Ammon's horn (tissue), 1 donor: ENCODE measurements around the gene MYL6.

Source experiments
- DNase-seq: peaks from one replicate; pipeline ENCODE4 v3.0.0-alpha.2; 2016; ENCODE audit warnings: low spot score

Gene MYL6

GRCh38 chr12:56129206-56129941 lies 28.8 kb upstream of the MYL6 start:
- DNase-seq, result peak; percentile 55

DNA sequence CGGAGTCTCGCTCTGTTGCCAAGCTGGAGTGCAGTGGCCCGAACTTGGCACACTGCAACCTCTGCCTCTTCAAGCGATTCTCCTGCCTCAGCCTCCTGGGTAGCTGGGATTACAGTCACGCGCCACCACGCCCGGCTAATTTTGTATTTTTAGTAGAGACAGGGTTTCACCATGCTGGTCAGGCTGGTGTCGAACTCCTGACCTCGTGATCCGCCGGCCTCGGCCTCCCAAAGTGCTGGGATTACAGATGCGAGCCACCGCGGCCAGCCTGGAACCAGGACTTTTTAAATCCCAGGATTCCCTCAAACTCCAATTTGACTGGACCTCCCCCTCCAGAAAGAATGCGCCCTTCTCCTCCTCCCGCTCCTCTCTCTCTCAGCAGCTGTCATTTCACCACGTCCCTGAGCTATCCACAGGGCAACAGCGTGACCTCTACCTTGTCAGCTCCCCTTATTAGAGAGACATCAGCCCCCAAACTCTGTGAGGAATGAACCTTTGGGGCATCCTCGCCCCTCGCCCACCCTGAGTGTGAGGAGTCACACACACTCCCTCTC lies 28.1 kb upstream of the MYL6 start:
- DNase-seq, result no peak

- no peak for DNase-seq
Measured at GRCh38 chr12:56130876-56131275, 27.3 kb upstream of the MYL6 start.

- DNase-seq, result no peak
Measured at GRCh38 chr12:56134897-56135296, 23.3 kb upstream of the MYL6 start.

DNA sequence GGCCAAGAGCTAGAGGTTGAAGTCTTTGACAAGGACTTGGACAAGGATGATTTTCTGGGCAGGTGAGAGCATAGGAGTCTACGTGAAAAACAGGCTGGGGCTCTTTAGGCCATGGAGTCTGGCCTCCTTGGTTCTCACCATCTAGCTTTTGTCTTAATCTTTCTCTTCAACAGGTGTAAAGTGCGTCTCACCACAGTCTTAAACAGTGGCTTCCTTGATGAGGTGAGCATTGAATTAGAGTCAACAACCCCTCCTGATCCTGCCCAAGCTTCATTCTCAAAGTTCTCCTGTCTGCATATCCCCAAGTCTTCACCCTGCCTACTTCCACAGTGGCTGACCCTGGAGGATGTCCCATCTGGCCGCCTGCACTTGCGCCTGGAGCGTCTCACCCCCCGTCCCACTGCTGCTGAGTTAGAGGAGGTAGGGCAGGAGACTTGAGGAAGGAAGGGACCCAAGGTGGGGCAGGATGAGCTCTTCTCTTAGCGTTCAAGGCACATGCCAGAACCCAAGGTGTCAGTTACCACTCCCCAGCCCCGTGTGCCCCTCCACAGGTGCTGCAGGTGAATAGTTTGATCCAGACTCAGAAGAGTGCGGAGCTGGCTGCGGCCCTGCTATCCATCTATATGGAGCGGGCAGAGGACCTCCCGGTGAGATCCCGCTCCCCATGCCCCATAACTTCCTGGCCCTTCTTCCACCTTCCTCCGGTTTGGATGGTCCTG lies 20.1 kb upstream of the MYL6 start:
- DNase-seq, result no peak

DNA sequence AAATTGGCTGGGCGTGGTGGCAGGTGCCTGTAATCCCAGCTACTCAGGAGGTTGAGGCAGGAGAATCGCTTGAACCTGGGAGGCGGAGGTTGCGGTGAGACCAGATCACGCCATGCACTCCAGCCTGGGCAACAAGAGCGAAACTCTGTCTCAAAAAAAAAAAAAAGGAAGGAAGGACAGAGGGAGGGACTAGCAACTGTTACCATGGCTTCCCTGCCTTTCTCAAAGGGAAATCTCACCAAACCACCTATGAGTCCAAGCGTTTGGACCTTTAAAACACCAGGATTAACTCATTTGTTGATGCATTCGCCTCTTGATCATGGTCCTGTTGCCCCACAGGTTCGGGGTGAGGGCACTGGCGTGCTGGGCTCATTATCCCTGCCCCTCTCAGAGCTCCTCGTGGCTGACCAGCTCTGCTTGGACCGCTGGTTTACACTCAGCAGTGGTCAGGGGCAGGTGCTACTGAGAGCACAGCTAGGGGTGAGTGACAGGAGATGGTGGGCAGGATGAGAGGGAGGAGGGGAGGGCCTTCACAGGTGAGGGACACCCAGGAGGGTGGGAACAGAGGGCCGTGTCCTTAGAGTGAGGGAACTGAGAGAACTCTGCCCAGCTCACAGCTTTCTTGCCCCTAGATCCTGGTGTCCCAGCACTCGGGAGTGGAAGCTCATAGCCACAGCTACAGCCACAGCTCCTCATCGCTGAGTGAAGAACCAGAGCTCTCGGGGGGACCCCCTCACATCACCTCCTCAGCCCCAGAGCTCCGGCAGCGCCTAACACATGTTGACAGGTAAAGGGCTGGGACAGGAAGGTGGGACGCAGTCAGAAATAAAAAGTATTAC lies 16.0 kb upstream of the MYL6 start:
- no peak for DNase-seq

DNA sequence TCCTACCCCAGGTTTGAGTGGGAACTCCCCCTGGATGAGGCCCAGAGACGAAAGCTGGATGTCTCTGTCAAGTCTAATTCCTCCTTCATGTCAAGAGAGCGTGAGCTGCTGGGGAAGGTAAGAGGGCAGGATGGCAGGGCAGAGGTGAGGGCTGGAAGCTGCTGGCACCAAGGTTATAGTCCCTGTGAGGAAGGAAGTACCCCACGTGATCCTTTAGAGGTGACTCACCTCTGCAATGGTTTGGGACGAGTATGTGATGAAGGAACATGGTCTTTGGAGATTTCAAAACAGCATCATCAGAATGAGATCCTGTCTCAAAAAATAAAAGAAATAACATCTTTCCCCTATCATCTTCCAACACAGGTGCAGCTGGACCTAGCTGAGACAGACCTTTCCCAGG lies 14.9 kb upstream of the MYL6 start:
- no peak for DNase-seq

GRCh38 chr12:56143870-56144269 lies 14.3 kb upstream of the MYL6 start:
- no peak for DNase-seq

GRCh38 chr12:56145217-56145616 lies 12.9 kb upstream of the MYL6 start:
- DNase-seq, result no peak

DNA sequence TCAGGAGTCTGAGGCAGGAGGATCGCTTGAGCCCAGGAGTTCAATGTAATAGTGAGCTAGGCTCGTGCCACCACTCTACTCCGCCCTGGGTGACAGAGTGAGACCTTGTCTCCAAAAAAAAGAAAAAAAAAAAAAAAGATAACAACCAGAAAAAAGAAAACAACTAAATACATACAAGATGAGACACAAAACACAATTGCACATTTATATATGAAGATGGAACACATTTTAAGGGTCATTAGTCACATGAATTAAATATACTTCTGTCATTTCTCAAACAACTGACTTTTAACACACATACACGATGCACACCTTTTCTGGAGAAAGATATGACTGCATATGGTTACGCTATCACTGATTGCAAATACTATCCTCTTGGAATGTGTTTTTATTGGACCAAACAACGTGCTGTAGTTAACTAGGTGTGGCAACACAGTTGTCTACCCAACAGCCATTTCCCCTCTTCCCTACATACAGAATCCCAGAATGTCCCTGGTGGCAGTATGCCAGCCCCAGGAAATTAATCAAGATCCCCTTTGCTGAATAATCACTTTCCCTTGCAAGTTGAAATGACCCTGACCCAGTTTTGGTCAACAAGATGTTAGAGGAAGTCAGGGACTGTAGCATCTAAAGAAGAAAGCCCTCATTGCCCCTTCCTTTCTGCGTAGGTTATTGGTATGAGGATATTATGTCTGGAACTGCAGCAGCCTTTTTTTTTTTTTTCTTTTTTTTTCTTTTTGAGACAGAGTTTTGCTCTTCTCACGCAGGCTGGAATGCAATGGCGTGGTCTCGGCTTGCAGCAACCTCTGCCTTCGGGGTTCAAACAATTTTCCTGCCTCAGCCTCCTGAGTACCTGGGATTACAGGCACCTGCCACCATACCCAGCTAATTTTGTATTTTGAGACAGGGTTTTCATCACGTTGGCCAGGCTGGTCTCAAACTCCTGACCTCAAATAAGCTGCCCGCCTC lies 11.4 kb upstream of the MYL6 start:
- no peak for DNase-seq

DNA sequence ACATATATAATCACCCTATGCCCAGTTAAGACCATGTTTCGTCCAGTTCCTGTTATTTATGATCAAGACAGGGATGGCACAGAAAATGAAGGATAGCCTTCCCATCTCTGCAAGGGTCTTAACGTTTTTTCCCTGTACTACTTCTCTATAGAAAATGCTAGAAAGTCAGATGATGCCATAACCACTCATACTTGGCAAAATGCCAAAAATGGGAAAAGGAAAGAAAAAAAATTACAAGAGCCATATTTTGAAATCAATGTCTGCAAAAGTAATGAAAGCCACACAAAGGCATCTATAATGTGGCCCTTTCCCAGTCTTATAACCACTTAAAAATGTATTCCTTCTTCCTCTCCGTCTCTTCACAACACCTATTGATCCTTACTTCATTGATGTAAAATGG lies 7.6 kb upstream of the MYL6 start:
- DNase-seq, result no peak

- DNase-seq, result no peak
Measured at GRCh38 chr12:56151672-56152131, 6.5 kb upstream of the MYL6 start.

- DNase-seq, result peak; percentile 94
Measured at GRCh38 chr12:56152132-56152755, 5.9 kb upstream of the MYL6 start, which contains the start of gene MYL6B. MYL6B (plus strand) TSS chr12:56152587; CDS start chr12:56153919, 1,332 bp downstream.

DNA sequence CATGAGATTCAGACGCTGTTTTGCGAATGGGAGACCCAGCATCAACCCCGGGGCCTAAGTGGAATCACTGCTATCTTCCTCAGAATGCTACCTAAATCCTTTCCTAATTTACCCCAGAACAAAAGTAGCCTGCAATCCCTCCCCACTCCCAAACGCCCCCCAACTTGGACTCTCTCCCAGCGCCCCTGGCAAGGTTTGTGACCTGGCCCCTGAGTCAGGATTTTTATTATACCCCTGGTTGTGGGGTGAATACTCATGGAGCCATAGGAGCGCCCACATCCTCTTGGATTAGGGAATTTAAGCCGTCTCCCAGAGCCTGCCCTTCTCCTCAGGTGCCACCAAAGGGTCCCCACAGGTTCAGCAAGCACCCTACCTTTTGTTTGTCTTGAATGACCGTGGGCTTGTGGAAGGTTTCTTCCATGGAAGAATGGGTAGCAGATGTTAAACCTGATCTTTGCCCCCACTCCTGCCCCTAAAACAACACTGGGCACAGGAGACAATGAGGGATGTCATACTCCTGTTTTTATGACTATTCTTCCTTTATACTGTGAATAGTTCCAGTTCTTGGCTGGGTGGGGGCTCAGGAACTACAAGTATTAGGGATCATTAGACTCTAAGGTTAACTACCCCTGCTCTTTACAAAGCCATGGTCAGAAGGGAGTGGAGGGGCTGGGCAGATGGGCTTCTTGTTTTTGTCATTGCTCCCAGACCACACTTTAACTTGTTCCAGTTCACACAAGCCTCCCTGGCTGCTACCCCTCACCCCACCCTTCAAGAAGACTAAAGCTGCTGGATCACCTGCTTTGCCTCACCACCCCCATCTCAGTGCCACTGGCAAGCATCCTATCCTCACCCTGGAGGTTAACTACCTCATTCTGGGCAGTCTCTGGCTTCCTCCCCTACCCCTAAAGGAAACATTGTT lies 5.1 kb upstream of the MYL6 start:
- no peak for DNase-seq

DNA sequence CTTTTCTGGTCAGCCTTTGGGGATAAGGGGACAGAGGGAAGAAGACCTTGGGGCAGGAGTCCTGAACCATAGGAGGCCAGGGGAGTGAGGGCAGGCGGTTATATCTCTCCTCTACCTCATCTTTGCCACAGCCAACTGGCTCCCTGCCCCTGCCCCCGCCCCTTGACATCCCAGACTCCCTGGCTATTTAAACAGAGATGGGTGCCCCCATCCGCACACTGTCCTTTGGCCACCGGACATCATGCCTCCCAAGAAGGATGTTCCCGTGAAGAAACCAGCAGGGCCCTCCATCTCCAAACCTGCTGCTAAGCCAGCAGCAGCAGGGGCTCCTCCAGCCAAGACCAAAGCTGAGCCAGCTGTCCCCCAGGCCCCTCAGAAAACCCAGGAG lies 4.5 kb upstream of the MYL6 start:
- no peak for DNase-seq

- no peak for DNase-seq
Measured at GRCh38 chr12:56154246-56154771, 3.9 kb upstream of the MYL6 start.

GRCh38 chr12:56154818-56155217 lies 3.3 kb upstream of the MYL6 start:
- DNase-seq, result no peak

- no peak for DNase-seq
Measured at GRCh38 chr12:56155256-56155845, 2.8 kb upstream of the MYL6 start.
